ENCODE results near the gene SENP8.
"Not testable (repeated sequence)": the region's sequence is repeated elsewhere in the genome, so short reads cannot be mapped to it uniquely, and the experiment has no call there.

SENP8 gene

GRCh38 chr15:72169236-72169920 lies 51.2 kb downstream of the SENP8 start:
- Histone ChIP-seq H3K27ac (ENCODE audit: low read length) (no peak overlapping the region), H3K27me3 (ENCODE audit: control insufficient read depth in 1 of 2, insufficient read depth in 2 of 2, low read length in 2 of 2) (peaks cover 0 to 6% of the 10 kb centered on the region in 2 donors), H3K9ac (ENCODE audit: low read length in 2 of 2) (no peak overlapping the region), H3K36me3 (ENCODE audit: control insufficient read depth in 2 of 2, insufficient read depth in 2 of 2, low read length in 2 of 2) (no peaks in the 10 kb centered on the region), H3K4me3 (ENCODE audit: low read length in 2 of 2) (no peak overlapping the region), H3K4me1 (ENCODE audit: control insufficient read depth, insufficient read depth, low read length) (no peaks in the 10 kb centered on the region), H3K9me3 (ENCODE audit: control insufficient read depth in 2 of 2, low read length in 2 of 2) (no peaks in the 10 kb centered on the region)

- H3K27ac ChIP-seq (ENCODE audit: low read length): no peak overlapping the region
- H3K9ac ChIP-seq (ENCODE audit: low read length in 2 of 2): no peak overlapping the region
- no peak overlapping the region for H3K4me3 ChIP-seq (ENCODE audit: low read length in 2 of 2)
Measured at GRCh38 chr15:72169921-72170611, 51.9 kb downstream of the SENP8 start.

DNA sequence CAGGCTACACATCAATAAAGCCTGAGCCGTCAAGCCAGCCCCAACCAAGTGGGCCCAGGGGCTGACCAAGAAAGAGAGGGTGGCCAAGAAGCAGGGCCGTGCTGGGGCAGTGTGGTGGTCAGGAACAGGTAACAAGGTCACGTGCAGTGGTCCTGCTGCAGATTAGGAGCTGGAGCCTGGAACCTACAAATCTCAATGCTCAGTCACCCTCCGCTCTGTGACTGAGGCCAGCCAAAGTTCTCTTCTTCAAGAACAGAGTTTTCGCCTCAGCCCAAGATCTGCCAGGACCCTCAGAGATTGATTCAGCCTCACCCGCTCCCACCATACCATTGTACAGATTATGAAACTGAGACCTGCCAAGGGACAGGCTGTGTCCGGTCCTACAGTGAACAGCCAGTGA lies 52.5 kb downstream of the SENP8 start:
- Histone ChIP-seq H3K4me3 (ENCODE audit: low read length in 2 of 2) (no peak overlapping the region), H3K9me3 (ENCODE audit: control insufficient read depth in 2 of 2, low read length in 2 of 2) (no peaks in the 10 kb centered on the region), H3K36me3 (ENCODE audit: control insufficient read depth in 2 of 2, insufficient read depth in 2 of 2, low read length in 2 of 2) (no peaks in the 10 kb centered on the region), H3K4me1 (ENCODE audit: control insufficient read depth, insufficient read depth, low read length) (no peaks in the 10 kb centered on the region), H3K27me3 (ENCODE audit: control insufficient read depth in 1 of 2, insufficient read depth in 2 of 2, low read length in 2 of 2) (peaks cover 0 to 6% of the 10 kb centered on the region in 2 donors), H3K9ac (ENCODE audit: low read length in 2 of 2) (no peak overlapping the region), H3K27ac (ENCODE audit: low read length) (no peak overlapping the region)

More at GRCh38 chr15:72169921-72170611, 51.9 kb downstream of the SENP8 start:
- H3K9me3 ChIP-seq (ENCODE audit: control insufficient read depth in 2 of 2, low read length in 2 of 2): no peaks in the 10 kb centered on the region
- H3K36me3 ChIP-seq (ENCODE audit: control insufficient read depth in 2 of 2, insufficient read depth in 2 of 2, low read length in 2 of 2): no peaks in the 10 kb centered on the region
- H3K27me3 ChIP-seq (ENCODE audit: control insufficient read depth in 1 of 2, insufficient read depth in 2 of 2, low read length in 2 of 2): peaks cover 0 to 6% of the 10 kb centered on the region in 2 donors
- H3K4me1 ChIP-seq (ENCODE audit: control insufficient read depth, insufficient read depth, low read length): no peaks in the 10 kb centered on the region

DNA sequence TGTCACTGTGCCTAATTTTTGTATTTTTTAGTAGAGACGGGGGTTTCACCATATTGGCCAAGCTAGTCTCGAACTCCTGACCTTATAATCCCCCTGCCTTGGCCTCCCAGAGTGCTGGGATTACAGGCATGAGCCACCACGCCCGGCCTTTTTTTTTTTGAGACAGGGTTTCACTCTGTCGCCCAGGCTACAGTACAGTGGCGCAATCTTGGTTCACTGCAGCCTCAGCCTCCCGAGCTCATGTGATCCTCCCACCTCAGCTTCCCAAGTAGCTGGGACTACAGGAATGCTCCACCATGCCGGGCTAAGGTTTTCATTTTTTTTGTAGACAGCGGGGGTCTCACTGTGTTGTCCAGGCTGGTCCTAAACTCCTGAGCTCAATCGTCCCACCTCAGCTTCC lies 53.8 kb downstream of the SENP8 start:
- not testable (repeated sequence) for H3K9ac ChIP-seq (ENCODE audit: low read length in 2 of 2); H3K4me1 ChIP-seq (ENCODE audit: control insufficient read depth, insufficient read depth, low read length); H3K27me3 ChIP-seq (ENCODE audit: control insufficient read depth in 1 of 2, insufficient read depth in 2 of 2, low read length in 2 of 2); H3K27ac ChIP-seq (ENCODE audit: low read length); H3K4me3 ChIP-seq (ENCODE audit: low read length in 2 of 2); H3K36me3 ChIP-seq (ENCODE audit: control insufficient read depth in 2 of 2, insufficient read depth in 2 of 2, low read length in 2 of 2); H3K9me3 ChIP-seq (ENCODE audit: control insufficient read depth in 2 of 2, low read length in 2 of 2)

GRCh38 chr15:72172796-72173195 lies 54.6 kb downstream of the SENP8 start:
- Histone ChIP-seq H3K4me3 (ENCODE audit: low read length in 2 of 2) (no peak overlapping the region), H3K4me1 (ENCODE audit: control insufficient read depth, insufficient read depth, low read length) (no peaks in the 10 kb centered on the region), H3K9me3 (ENCODE audit: control insufficient read depth in 2 of 2, low read length in 2 of 2) (no peaks in the 10 kb centered on the region), H3K36me3 (ENCODE audit: control insufficient read depth in 2 of 2, insufficient read depth in 2 of 2, low read length in 2 of 2) (no peaks in the 10 kb centered on the region), H3K9ac (ENCODE audit: low read length in 2 of 2) (no peak overlapping the region), H3K27ac (ENCODE audit: low read length) (no peak overlapping the region), H3K27me3 (ENCODE audit: control insufficient read depth in 1 of 2, insufficient read depth in 2 of 2, low read length in 2 of 2) (no peaks in the 10 kb centered on the region)

- H3K9me3 ChIP-seq (ENCODE audit: control insufficient read depth in 2 of 2, low read length in 2 of 2): no peaks in the 10 kb centered on the region
- H3K36me3 ChIP-seq (ENCODE audit: control insufficient read depth in 2 of 2, insufficient read depth in 2 of 2, low read length in 2 of 2): no peaks in the 10 kb centered on the region
- no peak overlapping the region for H3K9ac ChIP-seq (ENCODE audit: low read length in 2 of 2)
- no peak overlapping the region for H3K4me3 ChIP-seq (ENCODE audit: low read length in 2 of 2)
- H3K4me1 ChIP-seq (ENCODE audit: control insufficient read depth, insufficient read depth, low read length): no peaks in the 10 kb centered on the region
- peaks cover 0 to 3% of the 10 kb centered on the region in 2 donors for H3K27me3 ChIP-seq (ENCODE audit: control insufficient read depth in 1 of 2, insufficient read depth in 2 of 2, low read length in 2 of 2)
- no peak overlapping the region for H3K27ac ChIP-seq (ENCODE audit: low read length)
Measured at GRCh38 chr15:72173401-72173800, 55.2 kb downstream of the SENP8 start.

GRCh38 chr15:72173864-72174550 lies 55.8 kb downstream of the SENP8 start:
- Histone ChIP-seq H3K36me3 (ENCODE audit: control insufficient read depth in 2 of 2, insufficient read depth in 2 of 2, low read length in 2 of 2) (no peaks in the 10 kb centered on the region), H3K4me3 (ENCODE audit: low read length in 2 of 2) (no peak overlapping the region), H3K4me1 (ENCODE audit: control insufficient read depth, insufficient read depth, low read length) (no peaks in the 10 kb centered on the region), H3K9me3 (ENCODE audit: control insufficient read depth in 2 of 2, low read length in 2 of 2) (no peaks in the 10 kb centered on the region), H3K27ac (ENCODE audit: low read length) (no peak overlapping the region), H3K27me3 (ENCODE audit: control insufficient read depth in 1 of 2, insufficient read depth in 2 of 2, low read length in 2 of 2) (peaks cover 0 to 3% of the 10 kb centered on the region in 2 donors), H3K9ac (ENCODE audit: low read length in 2 of 2) (no peak overlapping the region)

GRCh38 chr15:72174551-72175165 lies 56.5 kb downstream of the SENP8 start:
- H3K9ac ChIP-seq (ENCODE audit: low read length in 2 of 2): no peak overlapping the region
- H3K36me3 ChIP-seq (ENCODE audit: control insufficient read depth in 2 of 2, insufficient read depth in 2 of 2, low read length in 2 of 2): no peaks in the 10 kb centered on the region
- no peak overlapping the region for H3K27ac ChIP-seq (ENCODE audit: low read length)
- H3K4me3 ChIP-seq (ENCODE audit: low read length in 2 of 2): no peak overlapping the region
- H3K9me3 ChIP-seq (ENCODE audit: control insufficient read depth in 2 of 2, low read length in 2 of 2): no peaks in the 10 kb centered on the region
- peaks cover under 1% of the 10 kb centered on the region for H3K4me1 ChIP-seq (ENCODE audit: control insufficient read depth, insufficient read depth, low read length)
- H3K27me3 ChIP-seq (ENCODE audit: control insufficient read depth in 1 of 2, insufficient read depth in 2 of 2, low read length in 2 of 2): peaks cover 2 to 6% of the 10 kb centered on the region in 2 donors

DNA sequence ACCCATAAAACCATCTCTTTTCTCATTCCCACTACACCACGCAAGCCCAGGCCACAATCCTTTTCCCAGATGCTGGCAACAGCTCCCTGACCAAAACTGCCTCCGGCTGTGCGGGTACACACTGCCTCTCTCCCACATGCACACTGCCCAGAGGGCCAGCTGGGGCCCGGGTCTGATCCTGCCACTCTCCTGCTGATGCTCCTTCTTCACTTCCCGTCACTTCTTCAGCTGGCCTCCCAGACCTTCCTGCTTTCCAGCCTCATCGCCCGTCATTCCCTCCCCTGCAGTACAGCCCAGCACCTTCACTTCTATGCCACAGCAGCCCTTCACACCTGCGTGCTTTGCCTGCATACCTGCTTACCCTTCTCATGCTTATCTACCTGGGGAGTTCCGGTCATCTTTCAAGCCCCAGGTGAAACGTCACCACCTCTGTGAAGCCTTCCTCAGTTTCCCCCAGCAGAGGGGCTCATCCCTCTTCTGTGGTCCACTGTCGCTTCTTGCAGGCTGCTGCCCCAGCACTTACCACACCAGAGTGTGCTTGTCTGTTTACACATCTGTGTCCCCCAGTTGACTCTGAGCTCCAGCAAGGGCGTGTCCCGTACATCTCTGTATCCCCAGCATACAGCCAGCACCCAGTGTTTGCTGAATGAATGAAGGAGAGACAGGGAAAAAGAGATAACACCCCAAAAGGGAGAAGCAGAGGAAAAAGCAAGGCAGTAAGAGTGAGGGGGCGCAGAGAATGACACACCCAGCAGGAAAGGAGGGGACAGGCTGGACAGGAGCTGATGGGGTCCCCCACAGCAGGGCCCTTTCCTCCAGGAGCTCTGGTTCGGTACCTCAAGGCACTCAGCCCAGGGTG lies 57.2 kb downstream of the SENP8 start:
- H3K4me3 ChIP-seq (ENCODE audit: low read length in 2 of 2): no peak overlapping the region
- no peaks in the 10 kb centered on the region for H3K9me3 ChIP-seq (ENCODE audit: control insufficient read depth in 2 of 2, low read length in 2 of 2)
- H3K4me1 ChIP-seq (ENCODE audit: control insufficient read depth, insufficient read depth, low read length): peaks cover 7% of the 10 kb centered on the region
- H3K27me3 ChIP-seq (ENCODE audit: control insufficient read depth in 1 of 2, insufficient read depth in 2 of 2, low read length in 2 of 2): peaks cover 4 to 9% of the 10 kb centered on the region in 2 donors
- H3K27ac ChIP-seq (ENCODE audit: low read length): no peak overlapping the region
- H3K36me3 ChIP-seq (ENCODE audit: control insufficient read depth in 2 of 2, insufficient read depth in 2 of 2, low read length in 2 of 2): no peaks in the 10 kb centered on the region
- H3K9ac ChIP-seq (ENCODE audit: low read length in 2 of 2): no peak overlapping the region

- H3K4me3 ChIP-seq (ENCODE audit: low read length in 2 of 2): no peak overlapping the region
- H3K9me3 ChIP-seq (ENCODE audit: control insufficient read depth in 2 of 2, low read length in 2 of 2): no peaks in the 10 kb centered on the region
- H3K9ac ChIP-seq (ENCODE audit: low read length in 2 of 2): no peak overlapping the region
- peaks cover 4 to 15% of the 10 kb centered on the region in 2 donors for H3K27me3 ChIP-seq (ENCODE audit: control insufficient read depth in 1 of 2, insufficient read depth in 2 of 2, low read length in 2 of 2)
- H3K27ac ChIP-seq (ENCODE audit: low read length): no peak overlapping the region
- H3K4me1 ChIP-seq (ENCODE audit: control insufficient read depth, insufficient read depth, low read length): peaks cover 9% of the 10 kb centered on the region
- H3K36me3 ChIP-seq (ENCODE audit: control insufficient read depth in 2 of 2, insufficient read depth in 2 of 2, low read length in 2 of 2): no peaks in the 10 kb centered on the region
Measured at GRCh38 chr15:72176159-72176558, 58.0 kb downstream of the SENP8 start.
